HTR-8/SVneo (cell line): ENCODE results near the gene LMNB1.
"Not testable (repeated sequence)": the region's sequence is repeated elsewhere in the genome, so short reads cannot be mapped to it uniquely, and the experiment has no call there.

Source experiments
- DNase-seq: peaks from one replicate; pipeline ENCODE4 v3.0.0; 2011; ENCODE audit warnings: low spot score, mixed read lengths; ENCODE audit not compliant: insufficient read length
- FAIRE-seq: peaks from 2 replicates; lab custom pipeline; 2011; peaks lifted over from hg19 to GRCh38; lab: Jason Lieb, UNC

The LMNB1 gene

DNA sequence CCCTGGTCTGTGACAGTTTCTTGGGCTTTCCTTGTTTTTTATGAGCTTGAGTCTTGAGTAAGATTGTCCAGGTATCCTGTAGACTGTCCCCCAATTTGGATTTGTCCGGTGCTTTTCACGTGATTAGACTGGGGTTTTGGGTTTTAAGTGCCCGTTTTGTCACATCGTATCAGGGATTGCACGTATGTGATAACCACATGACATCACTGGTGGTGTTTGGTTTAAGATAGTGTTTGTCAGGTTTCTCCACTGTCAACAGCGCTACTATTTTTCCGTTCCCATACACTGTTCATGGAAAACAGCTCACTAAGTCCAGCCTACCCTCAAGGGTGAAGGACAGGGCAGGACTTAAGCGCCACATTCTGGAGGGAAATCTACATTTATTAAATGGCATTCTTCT is 39.7 kb downstream of the LMNB1 start:
- DNase-seq, result no peak
- no peak for FAIRE-seq

- DNase-seq (no peak), FAIRE-seq (no peak)
Observed at GRCh38 chr5:126818736-126819135, 41.8 kb downstream of the LMNB1 start.

GRCh38 chr5:126819253-126819652 is 42.3 kb downstream of the LMNB1 start:
- FAIRE-seq, result no peak

GRCh38 chr5:126826619-126827215 is 49.8 kb downstream of the LMNB1 start:
- DNase-seq, result no peak
- no peak for FAIRE-seq

More at GRCh38 chr5:126819253-126819652, 42.3 kb downstream of the LMNB1 start:
- no peak for DNase-seq

DNA sequence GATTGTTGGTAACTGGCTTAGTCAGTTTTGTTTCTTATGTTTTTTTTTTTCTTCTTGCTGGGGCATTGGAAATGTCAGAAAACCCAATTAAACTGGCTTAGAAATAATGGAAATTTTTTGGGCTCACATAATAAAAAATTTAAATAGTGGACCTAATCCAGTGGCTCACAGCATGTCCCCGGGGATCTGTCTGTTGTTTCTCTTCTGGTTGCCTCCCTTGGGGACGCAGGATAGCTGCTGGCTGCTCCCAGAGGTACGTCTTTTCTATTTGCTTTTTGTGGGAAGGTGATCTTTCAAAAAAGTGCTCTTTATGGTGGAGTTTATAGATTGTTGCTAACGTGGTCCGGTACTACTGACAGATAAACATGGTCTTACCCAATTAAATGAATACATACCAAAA is 52.2 kb downstream of the LMNB1 start:
- FAIRE-seq, result no peak

DNA sequence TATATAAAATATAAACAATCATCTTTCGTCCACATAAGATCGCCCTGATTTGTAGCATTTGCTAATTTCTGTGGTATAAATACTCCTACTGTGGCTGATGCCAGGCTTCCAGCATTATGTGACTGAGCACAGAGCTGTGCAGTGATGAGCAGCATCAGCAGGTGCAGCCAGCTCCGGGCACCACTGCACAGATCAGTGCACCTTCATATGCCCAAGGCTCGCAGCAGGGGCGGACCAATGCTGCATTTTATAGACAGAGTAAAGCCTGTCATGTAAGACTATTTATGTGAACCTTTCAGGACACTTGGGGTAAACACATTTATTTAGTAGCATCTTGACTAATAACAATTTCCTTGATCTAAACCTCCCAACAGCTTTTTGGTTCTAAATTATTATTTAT is 53.1 kb downstream of the LMNB1 start:
- no peak for FAIRE-seq

More for the DNA sequence above, 52.2 kb downstream of the LMNB1 start:
- no peak for DNase-seq

DNA sequence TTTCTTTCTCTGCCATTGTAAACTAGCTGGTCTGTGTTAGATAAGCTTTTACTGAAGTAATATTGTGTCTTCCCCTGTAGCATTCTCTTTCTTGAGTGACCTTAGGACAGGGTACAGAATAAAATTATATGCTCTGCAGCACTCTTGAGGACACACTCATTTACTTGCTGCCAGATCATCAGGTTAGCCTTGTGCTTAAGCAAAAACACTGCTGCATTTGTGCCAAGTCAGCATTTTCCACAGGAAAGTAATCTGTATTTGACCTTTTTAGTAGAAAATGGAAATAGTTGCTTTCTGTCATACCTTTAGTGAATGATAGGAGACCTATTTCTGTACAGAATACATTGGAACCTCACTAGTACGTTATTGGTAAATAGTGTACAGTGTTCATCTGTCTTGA is 54.2 kb downstream of the LMNB1 start:
- DNase-seq, result no peak
- FAIRE-seq, result no peak

More for the DNA sequence above, 53.1 kb downstream of the LMNB1 start:
- DNase-seq, result no peak

GRCh38 chr5:126836778-126837177 is 59.8 kb downstream of the LMNB1 start:
- FAIRE-seq (no peak), DNase-seq (no peak)

DNA sequence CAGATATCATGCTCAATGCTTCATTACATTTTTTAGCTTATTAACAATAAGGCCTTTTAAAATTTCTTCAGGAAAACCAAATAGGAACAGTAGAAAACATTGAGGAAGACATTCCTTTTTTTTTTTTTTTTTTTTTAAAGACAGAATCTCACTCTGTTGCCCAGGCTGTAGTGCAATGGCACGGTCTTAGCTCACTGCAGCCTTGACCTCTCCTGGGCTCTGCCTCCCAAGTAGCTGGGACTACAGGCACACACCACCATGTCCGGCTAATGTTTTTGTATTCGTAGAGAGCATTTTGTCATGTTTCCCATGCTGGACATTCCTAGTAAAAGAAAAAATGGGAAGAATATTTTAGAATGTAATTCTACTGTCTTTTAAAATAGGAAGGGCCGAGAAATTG is 60.3 kb downstream of the LMNB1 start:
- FAIRE-seq (no peak), DNase-seq (no peak)

DNA sequence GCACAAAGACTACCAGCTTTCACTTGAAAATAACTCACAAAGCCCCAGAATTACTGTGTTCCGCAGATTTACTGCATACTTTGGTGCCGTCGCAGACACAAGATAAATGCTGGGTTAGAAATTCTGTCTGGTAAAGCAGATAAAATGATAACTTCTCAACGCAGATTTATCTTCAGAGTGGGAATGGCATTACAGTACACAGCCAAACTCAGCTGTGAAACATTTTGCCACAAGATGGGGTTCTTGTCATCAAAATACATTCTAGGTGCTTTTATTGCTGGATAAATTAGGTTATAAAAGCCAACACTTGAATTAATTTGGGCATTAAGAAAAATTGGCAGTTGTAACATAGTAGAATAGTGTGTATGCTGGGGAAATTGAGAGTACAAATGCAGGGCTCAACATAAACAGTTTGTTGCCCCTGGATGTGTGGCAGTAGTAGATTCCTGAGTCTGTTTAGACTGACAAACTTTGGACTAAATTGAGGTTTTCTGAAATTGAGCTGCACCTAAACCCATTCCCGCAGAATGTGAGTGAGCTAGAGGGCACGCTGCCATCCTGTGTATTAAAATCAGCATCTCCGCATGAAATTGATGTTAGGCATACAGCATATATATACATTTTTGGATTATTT is 61.1 kb downstream of the LMNB1 start:
- FAIRE-seq (no peak), DNase-seq (no peak)

DNA sequence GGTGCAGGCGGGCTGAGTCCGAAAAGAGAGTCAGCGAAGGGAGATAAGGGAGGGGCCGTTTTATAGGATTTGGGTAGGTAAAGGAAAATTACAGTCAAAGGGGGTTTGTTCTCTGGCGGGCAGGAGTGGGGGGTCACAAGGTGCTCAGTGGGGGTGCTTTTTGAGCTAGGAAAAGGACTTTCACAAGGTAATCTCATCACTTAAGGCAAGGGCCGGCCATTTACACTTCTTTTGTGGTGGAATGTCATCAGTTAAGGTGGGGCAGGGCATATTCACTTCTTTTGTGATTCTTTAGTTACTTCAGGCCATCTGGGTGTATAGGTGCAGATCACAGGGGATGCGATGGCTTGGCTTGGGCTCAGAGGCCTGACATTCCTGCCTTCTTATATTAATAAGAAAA is 62.5 kb downstream of the LMNB1 start:
- not testable (repeated sequence) for DNase-seq, FAIRE-seq

GRCh38 chr5:126843375-126843774 is 66.4 kb downstream of the LMNB1 start:
- not testable (repeated sequence) for FAIRE-seq, DNase-seq

- not testable (repeated sequence) for DNase-seq, FAIRE-seq
Observed at GRCh38 chr5:126845470-126846070, 68.6 kb downstream of the LMNB1 start.

GRCh38 chr5:126846344-126846743 is 69.4 kb downstream of the LMNB1 start:
- FAIRE-seq, result no peak
- peak; percentile 29 for DNase-seq

GRCh38 chr5:126846744-126847455 is 70.0 kb downstream of the LMNB1 start:
- FAIRE-seq (no peak), DNase-seq (no peak)

- DNase-seq, result no peak
- no peak for FAIRE-seq
Observed at GRCh38 chr5:126847456-126847820, 70.5 kb downstream of the LMNB1 start.

GRCh38 chr5:126847826-126848251 is 70.9 kb downstream of the LMNB1 start:
- FAIRE-seq (no peak), DNase-seq (no peak)

DNA sequence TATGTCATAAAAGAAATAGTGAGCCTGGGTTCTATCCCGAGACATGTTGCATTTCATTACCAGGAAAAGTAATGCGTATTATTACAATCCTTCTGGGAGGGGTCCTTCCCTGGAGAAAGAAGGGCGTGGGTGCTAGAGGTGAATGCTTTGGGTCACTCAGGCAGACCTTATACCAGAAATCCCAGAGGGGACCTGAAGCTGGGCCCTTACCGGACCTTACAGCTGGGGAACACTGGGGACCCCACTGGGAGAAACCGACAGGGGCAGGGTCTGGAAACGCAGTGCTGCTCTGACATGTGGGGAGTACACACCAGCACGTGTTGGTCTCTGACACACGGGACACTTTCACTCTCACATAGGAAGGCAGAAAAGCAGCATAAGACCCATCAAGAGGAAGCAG is 71.3 kb downstream of the LMNB1 start:
- no peak for FAIRE-seq
- DNase-seq, result no peak

DNA sequence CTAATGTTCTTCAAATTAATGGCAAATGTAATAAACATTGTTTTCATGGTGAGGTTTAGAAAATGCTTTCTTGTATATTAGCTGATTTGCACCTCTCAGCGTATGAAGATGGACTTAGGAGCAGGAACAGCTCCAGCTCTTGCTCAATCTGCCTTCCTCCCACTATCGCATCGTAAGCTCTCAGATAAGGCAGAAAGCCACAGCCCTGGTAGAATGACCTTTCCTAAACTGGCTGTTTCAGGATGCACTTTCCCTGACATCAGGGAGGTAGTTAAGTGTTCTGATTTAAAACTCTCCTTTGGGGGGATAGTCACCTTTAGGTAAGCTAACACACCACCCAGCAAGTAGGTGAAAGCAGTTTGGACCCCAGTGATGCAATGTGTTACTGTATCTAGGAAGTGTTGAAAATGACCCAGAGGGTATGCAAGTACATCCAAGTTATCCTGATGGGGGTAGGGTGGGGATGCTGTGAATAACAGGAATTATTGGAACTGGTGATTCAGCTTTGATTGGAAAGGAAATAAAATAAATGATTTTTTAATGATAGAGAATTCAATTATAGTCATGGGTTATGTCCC is 72.3 kb downstream of the LMNB1 start:
- no peak for FAIRE-seq
- DNase-seq, result no peak

- FAIRE-seq (no peak), DNase-seq (no peak)
Observed at GRCh38 chr5:126851501-126852011, 74.6 kb downstream of the LMNB1 start.
